ENCODE data around the gene ARHGAP11A.

DNA sequence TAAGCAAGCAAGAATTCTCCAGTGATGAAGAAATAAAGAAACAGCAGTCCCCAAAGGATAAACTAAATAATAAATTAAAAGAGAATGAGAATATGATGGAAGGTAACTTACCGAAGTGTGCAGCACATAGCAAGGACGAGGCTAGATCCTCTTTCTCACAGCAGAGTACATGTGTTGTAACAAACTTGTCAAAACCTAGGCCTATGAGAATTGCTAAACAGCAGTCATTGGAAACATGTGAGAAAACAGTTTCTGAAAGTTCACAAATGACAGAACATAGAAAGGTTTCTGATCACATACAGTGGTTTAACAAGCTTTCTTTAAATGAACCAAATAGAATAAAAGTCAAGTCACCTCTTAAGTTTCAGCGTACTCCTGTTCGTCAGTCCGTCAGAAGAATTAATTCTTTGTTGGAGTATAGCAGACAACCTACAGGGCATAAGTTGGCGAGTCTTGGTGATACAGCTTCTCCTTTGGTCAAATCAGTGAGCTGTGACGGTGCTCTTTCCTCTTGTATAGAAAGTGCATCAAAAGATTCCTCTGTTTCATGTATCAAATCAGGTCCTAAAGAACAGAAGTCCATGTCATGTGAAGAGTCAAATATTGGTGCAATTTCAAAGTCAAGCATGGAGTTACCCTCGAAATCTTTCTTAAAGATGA, 21.7 kb downstream of the ARHGAP11A start:
- no peak for TF ChIP-seq ZFX (IDR thresholded peaks at IDR 0.05; ENCODE audit: borderline replicate concordance)
- TF ChIP-seq, protein P1, sequence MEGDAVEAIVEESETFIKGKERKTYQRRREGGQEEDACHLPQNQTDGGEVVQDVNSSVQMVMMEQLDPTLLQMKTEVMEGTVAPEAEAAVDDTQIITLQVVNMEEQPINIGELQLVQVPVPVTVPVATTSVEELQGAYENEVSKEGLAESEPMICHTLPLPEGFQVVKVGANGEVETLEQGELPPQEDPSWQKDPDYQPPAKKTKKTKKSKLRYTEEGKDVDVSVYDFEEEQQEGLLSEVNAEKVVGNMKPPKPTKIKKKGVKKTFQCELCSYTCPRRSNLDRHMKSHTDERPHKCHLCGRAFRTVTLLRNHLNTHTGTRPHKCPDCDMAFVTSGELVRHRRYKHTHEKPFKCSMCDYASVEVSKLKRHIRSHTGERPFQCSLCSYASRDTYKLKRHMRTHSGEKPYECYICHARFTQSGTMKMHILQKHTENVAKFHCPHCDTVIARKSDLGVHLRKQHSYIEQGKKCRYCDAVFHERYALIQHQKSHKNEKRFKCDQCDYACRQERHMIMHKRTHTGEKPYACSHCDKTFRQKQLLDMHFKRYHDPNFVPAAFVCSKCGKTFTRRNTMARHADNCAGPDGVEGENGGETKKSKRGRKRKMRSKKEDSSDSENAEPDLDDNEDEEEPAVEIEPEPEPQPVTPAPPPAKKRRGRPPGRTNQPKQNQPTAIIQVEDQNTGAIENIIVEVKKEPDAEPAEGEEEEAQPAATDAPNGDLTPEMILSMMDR (IDR thresholded peaks at IDR 0.05), result no peak
